WTC11 (cell line): ENCODE measurements around the gene COL1A1.

Source experiments
- CBFB ChIP-seq: sonication (generic); formaldehyde crosslinking; IDR thresholded peaks from 2 replicates; pipeline ENCODE4 v1.8.1; 2022; ENCODE audit warnings: mild to moderate bottlenecking, low read depth, missing genetic modification reagents
- CTCF ChIP-seq: fragments of 200-600 bp; IDR thresholded peaks from 2 replicates; pipeline ENCODE4 v1.8.0; 2022; ENCODE audit warnings: antibody characterized with exemption
- FOXJ3 ChIP-seq: sonication (generic); formaldehyde crosslinking; IDR thresholded peaks from 2 replicates; pipeline ENCODE4 v1.9.0; 2021; ENCODE audit warnings: missing genetic modification reagents, mild to moderate bottlenecking, borderline replicate concordance
- JUN ChIP-seq: sonication (generic); formaldehyde crosslinking; IDR thresholded peaks from 2 replicates; pipeline ENCODE4 v1.8.0; 2023; ENCODE audit warnings: mild to moderate bottlenecking, missing genetic modification reagents
- SP1 ChIP-seq: sonication (generic); formaldehyde crosslinking; conservative IDR thresholded peaks from 2 replicates; pipeline ENCODE4 v1.8.1; 2022; ENCODE audit warnings: missing genetic modification reagents
- ZNF138 ChIP-seq: sonication (generic); formaldehyde crosslinking; conservative IDR thresholded peaks from 2 replicates; pipeline ENCODE4 v1.8.1; 2022; ENCODE audit warnings: mild to moderate bottlenecking, moderate library complexity, missing genetic modification reagents
- TF ChIP-seq, protein P1 (sequence below): sonication (generic); formaldehyde crosslinking; IDR thresholded peaks from 2 replicates; pipeline ENCODE4 v1.8.0; 2023; ENCODE audit warnings: missing genetic modification reagents

- TF ChIP-seq CTCF (peak; percentile 44), ZNF138 (CRISPR knock-in tag) (no peak), CBFB (CRISPR knock-in tag) (no peak), FOXJ3 (CRISPR knock-in tag) (no peak), SP1 (no peak), JUN (no peak)
- TF ChIP-seq, protein P1, sequence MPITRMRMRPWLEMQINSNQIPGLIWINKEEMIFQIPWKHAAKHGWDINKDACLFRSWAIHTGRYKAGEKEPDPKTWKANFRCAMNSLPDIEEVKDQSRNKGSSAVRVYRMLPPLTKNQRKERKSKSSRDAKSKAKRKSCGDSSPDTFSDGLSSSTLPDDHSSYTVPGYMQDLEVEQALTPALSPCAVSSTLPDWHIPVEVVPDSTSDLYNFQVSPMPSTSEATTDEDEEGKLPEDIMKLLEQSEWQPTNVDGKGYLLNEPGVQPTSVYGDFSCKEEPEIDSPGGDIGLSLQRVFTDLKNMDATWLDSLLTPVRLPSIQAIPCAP (CRISPR knock-in tag): no peak
These were observed 32.2 kb downstream of the COL1A1 start for GRCh38 chr17:50169121-50169764.
